ENCODE data around the gene HCRT. TPM values are rescaled to one million over a fixed set of nuclear protein-coding genes. Genes with fewer than 3 reads are reported as not detected.
"Not testable (repeated sequence)": the region's sequence is repeated elsewhere in the genome, so short reads cannot be mapped to it uniquely, and the experiment has no call there.

The HCRT gene
- total RNA-seq, 1 donor from 2014 or later = not detected

- Histone ChIP-seq H3K27me3 (ENCODE audit: control insufficient read depth, insufficient read depth, low read length) (no peaks in the 10 kb centered on the region), H3K36me3 (ENCODE audit: control insufficient read depth, insufficient read depth, low read length) (no peaks in the 10 kb centered on the region), H3K4me3 (ENCODE audit: low read depth, low read length) (no peak overlapping the region)
- DNase-seq (ENCODE audit: low read depth) = no peak
- TF ChIP-seq, protein P1, sequence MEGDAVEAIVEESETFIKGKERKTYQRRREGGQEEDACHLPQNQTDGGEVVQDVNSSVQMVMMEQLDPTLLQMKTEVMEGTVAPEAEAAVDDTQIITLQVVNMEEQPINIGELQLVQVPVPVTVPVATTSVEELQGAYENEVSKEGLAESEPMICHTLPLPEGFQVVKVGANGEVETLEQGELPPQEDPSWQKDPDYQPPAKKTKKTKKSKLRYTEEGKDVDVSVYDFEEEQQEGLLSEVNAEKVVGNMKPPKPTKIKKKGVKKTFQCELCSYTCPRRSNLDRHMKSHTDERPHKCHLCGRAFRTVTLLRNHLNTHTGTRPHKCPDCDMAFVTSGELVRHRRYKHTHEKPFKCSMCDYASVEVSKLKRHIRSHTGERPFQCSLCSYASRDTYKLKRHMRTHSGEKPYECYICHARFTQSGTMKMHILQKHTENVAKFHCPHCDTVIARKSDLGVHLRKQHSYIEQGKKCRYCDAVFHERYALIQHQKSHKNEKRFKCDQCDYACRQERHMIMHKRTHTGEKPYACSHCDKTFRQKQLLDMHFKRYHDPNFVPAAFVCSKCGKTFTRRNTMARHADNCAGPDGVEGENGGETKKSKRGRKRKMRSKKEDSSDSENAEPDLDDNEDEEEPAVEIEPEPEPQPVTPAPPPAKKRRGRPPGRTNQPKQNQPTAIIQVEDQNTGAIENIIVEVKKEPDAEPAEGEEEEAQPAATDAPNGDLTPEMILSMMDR (IDR thresholded peaks at IDR 0.05; ENCODE audit: insufficient read depth, low read length, poor library complexity, severe bottlenecking) = no peak
Observed at GRCh38 chr17:42210046-42210445, 24.8 kb upstream of the HCRT start.

- not testable (repeated sequence) for H3K4me3 ChIP-seq (ENCODE audit: low read depth, low read length); DNase-seq (ENCODE audit: low read depth); H3K36me3 ChIP-seq (ENCODE audit: control insufficient read depth, insufficient read depth, low read length); H3K27me3 ChIP-seq (ENCODE audit: control insufficient read depth, insufficient read depth, low read length)
Observed at GRCh38 chr17:42206153-42206612, 20.9 kb upstream of the HCRT start.

DNA sequence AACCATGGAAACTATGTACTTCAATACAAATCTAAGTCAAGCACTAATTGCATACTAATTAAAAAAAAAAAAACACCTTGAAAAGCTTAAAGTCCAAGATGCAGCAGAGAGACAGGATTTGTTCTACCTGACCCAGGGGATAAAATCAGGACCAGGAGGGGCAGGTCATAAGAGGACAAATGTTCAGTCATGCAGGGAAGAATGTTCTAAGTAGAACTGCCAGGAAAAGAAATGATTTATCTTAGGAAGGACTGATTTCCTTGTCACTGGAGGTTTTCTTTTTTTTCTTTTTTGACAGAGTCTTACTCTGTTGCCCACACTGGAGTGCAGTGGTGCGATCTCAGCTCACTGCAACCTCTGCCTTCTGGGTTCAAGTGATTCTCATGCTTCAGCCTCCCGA, 18.1 kb upstream of the HCRT start:
- TF ChIP-seq, protein P1 (IDR thresholded peaks at IDR 0.05; ENCODE audit: insufficient read depth, low read length, poor library complexity, severe bottlenecking) = no peak
- no peak for DNase-seq (ENCODE audit: low read depth)
- peaks cover 2% of the 10 kb centered on the region for H3K36me3 ChIP-seq (ENCODE audit: control insufficient read depth, insufficient read depth, low read length)
- no peaks in the 10 kb centered on the region for H3K27me3 ChIP-seq (ENCODE audit: control insufficient read depth, insufficient read depth, low read length)
- H3K4me3 ChIP-seq (ENCODE audit: low read depth, low read length) = no peak overlapping the region

DNA sequence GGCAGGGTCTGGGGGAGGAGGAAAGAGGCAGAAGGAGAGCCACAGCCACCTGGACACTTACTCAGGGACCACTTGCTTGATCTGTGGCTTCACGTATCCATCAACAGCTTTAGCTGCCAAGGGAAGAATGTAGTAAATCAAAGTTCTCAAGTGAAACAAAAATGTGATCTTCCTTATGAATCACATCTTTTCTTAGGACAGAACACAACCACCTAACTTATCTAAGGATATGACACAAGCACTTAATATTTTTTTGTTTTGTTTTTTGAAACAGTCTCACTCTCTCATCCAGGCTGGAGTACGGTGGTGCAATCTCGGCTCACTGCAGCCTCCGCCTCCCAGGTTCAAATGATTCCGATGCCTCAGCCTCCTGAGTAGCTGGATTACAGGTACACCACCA, 17.4 kb upstream of the HCRT start:
- Histone ChIP-seq H3K27me3 (ENCODE audit: control insufficient read depth, insufficient read depth, low read length) (no peaks in the 10 kb centered on the region), H3K4me3 (ENCODE audit: low read depth, low read length) (no peak overlapping the region), H3K36me3 (ENCODE audit: control insufficient read depth, insufficient read depth, low read length) (peaks cover 2% of the 10 kb centered on the region)
- TF ChIP-seq, protein P1 (IDR thresholded peaks at IDR 0.05; ENCODE audit: insufficient read depth, low read length, poor library complexity, severe bottlenecking) = no peak
- no peak for DNase-seq (ENCODE audit: low read depth)

DNA sequence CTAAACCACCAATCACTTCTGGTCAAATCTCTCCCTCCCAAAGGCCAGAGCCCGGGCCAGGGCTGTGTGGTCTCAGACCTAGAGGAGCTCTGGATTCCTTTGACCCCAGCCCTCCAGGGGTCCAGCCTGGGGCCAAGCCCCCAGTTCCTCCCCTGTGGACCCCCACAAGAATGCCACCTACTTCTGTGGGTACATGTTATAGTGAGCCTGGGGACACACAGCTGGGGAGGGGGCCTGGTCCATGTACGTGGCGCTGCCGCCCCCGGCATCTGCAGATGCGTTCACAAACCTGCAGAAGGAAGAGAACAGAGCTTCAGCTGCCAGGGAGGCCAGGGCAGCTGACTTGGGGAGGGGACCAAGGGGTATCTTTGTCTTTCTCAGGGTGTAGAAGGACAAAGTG, 16.9 kb upstream of the HCRT start:
- DNase-seq (ENCODE audit: low read depth) = no peak
- TF ChIP-seq, protein P1 (IDR thresholded peaks at IDR 0.05; ENCODE audit: insufficient read depth, low read length, poor library complexity, severe bottlenecking) = no peak
- H3K36me3 ChIP-seq (ENCODE audit: control insufficient read depth, insufficient read depth, low read length) = peaks cover 2% of the 10 kb centered on the region
- H3K27me3 ChIP-seq (ENCODE audit: control insufficient read depth, insufficient read depth, low read length) = no peaks in the 10 kb centered on the region
- no peak overlapping the region for H3K4me3 ChIP-seq (ENCODE audit: low read depth, low read length)

DNA sequence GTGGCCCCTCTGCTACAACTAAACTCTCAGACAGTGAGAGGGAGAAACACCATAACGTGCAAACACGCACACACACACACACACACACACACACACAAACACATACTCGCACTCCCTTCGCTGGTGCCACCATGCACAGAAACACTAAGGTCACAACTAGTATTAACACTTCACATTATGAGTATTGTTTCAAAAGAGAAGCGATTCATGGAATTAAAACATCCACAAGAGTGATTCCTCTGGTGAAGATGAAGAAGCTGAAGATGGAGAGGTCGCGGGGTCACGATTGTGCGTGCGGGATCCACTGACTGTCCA, 16.2 kb upstream of the HCRT start:
- Histone ChIP-seq H3K4me3 (ENCODE audit: low read depth, low read length) (no peak overlapping the region), H3K36me3 (ENCODE audit: control insufficient read depth, insufficient read depth, low read length) (peaks cover 2% of the 10 kb centered on the region), H3K27me3 (ENCODE audit: control insufficient read depth, insufficient read depth, low read length) (no peaks in the 10 kb centered on the region)
- no peak for DNase-seq (ENCODE audit: low read depth)
- TF ChIP-seq, protein P1 (IDR thresholded peaks at IDR 0.05; ENCODE audit: insufficient read depth, low read length, poor library complexity, severe bottlenecking) = no peak

Data from kidney epithelial cell (primary cell).